AG04449 (cell line): ENCODE results near the gene CRIP3.

Experiments used
- CTCF ChIA-PET: fragments of 350-600 bp; formaldehyde crosslinking; extraction: SDS; loops from one replicate; lab custom pipeline; 2021; ENCODE audit warnings: antibody characterized with exemption; lab: Yijun Ruan, JAX
- POLR2A ChIA-PET: fragments of 400-600, 350-600 bp; formaldehyde crosslinking; extraction: SDS; loops from one replicate; lab custom pipeline; 2020; ENCODE audit warnings: antibody characterized with exemption, inconsistent platforms; lab: Yijun Ruan, JAX
- DNase-seq: peaks from one replicate; pipeline ENCODE4 v3.0.0-alpha.2; 2010; ENCODE audit warnings: low read depth, low spot score
- H3K4me3 ChIP-seq: 2 replicates; pipeline ENCODE4 v1.5.1; 2011; ENCODE audit warnings: low read depth, mild to moderate bottlenecking, control low read depth, low read length
- TF ChIP-seq, protein P1 (sequence below): IDR thresholded peaks from one replicate; pipeline ENCODE4 v1.5.1; 2011; ENCODE audit warnings: mild to moderate bottlenecking, moderate library complexity, low read length, control low read depth, inconsistent platforms; ENCODE audit not compliant: insufficient read depth; ENCODE audit errors: missing control alignments

Gene CRIP3

DNA sequence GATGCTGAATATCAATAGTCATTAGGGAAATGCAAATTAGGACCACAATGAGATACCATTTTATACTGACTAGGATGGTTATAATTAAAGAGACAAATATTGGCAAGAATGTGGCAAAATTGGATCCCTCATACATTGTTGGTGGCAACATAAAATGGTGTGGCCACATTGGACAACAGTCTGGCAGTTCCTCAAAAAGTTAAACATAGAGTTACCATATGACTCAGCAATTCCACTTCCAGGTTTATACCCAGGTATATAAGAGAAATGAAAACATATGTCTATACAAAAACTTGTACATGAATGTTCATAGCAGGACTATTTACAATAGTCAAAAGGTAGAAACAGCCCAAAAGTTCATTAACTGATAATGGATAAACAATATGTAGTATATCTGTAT, 2.0 kb upstream of the CRIP3 start:
- no peak for DNase-seq

DNA sequence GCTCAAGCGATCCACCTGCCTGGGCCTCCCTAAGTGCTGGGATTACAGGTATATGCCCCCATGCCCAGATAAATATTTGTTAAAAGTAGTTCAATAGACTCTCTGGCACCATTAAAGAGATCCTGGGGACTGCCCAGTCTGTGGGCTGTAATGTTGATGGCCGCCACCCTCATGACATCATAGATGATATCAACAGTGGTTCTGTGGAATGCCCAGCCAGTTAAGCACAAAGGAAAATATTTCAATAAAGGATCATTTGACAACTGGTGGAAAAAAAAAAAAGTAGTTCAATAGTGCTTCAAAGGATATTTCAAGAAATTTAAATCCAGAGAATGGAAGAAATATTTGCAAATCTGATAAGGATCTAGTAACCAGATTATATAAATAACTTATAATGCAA, 1.5 kb upstream of the CRIP3 start:
- H3K4me3 ChIP-seq = no peak overlapping the region
- ChIA-PET POLR2A (no interaction called here), CTCF (interaction anchor here (1.2 to 1.3 kb wide), 2 partner anchors 24 to 49 kb away, joined by 3 to 4 read pairs; no protein-coding TSS in a partner anchor)
- TF ChIP-seq, protein P1, sequence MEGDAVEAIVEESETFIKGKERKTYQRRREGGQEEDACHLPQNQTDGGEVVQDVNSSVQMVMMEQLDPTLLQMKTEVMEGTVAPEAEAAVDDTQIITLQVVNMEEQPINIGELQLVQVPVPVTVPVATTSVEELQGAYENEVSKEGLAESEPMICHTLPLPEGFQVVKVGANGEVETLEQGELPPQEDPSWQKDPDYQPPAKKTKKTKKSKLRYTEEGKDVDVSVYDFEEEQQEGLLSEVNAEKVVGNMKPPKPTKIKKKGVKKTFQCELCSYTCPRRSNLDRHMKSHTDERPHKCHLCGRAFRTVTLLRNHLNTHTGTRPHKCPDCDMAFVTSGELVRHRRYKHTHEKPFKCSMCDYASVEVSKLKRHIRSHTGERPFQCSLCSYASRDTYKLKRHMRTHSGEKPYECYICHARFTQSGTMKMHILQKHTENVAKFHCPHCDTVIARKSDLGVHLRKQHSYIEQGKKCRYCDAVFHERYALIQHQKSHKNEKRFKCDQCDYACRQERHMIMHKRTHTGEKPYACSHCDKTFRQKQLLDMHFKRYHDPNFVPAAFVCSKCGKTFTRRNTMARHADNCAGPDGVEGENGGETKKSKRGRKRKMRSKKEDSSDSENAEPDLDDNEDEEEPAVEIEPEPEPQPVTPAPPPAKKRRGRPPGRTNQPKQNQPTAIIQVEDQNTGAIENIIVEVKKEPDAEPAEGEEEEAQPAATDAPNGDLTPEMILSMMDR = no peak
- DNase-seq = no peak

More for the DNA sequence above, 2.0 kb upstream of the CRIP3 start:
- CTCF ChIA-PET = no interaction called here
- TF ChIP-seq, protein P1 = no peak
- H3K4me3 ChIP-seq = no peak overlapping the region
- POLR2A ChIA-PET = no interaction called here

DNA sequence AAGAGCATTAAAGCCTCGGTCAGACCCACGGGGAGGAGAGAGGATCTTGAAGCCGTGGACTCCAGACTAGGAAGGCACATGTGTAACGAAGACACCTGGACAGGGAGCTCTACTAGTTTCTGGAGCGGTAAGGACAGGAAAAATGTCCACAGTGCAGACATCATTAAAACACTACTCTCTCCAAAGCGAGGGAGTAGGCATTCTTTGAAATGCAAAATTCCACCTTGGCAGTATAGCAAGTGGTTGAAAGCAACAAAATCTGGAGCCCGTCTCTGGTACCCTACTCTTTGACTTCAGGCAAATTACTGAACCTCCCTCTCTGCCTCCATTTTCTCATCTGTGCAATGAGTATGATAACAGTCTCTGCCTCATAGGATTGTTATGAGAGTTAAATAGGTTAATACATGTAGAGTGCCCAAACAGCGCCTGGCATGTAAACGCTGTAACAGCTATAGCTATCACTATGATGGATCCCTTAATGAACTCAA, 408 bp upstream of the CRIP3 start:
- TF ChIP-seq, protein P1 = no peak
- ChIA-PET POLR2A (interaction anchor here (0.6 kb wide), 1 partner anchor 959 kb away, joined by 4 read pairs; no protein-coding TSS in a partner anchor), CTCF (interaction anchor here (0.7 to 1.3 kb wide), 5 partner anchors 11 to 48 kb away, joined by 3 to 7 read pairs (median 3); partner anchors contain the start of gene SLC22A7)
- peak overlapping the region; percentile 49 for H3K4me3 ChIP-seq
- DNase-seq = no peak

DNA sequence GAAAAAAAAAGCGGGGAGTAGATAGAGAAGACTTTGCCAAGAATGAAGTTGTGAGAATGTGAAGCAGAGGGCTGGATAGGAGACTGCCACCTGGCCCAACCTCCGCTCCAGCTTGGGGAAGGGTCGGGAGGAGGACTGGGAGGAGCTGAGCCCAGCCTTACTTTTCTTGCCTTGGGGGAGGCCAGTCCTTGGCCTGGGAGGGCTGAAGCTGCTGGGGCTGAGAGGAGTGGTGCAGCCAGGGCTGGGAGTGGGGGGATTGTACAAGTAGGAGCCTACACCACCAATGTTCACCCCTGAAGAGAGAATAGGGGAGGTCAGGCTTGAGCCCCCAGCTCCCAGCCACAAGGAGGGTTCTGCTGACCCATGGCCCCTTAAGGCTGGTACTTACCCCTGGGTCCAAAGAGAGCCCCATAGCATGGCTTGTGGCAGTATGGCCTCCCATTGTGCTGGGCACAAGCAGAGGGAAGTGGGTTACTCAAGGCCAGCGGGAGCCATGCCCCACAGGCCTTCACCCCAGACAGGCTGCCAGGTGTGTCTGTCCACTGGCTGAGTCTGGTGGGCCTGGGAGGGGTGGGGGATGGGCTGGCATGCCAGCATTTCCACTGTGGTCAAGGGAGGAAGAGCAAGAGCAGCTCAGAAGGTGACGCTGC, 1.1 kb downstream of the CRIP3 start:
- H3K4me3 ChIP-seq = no peak overlapping the region
- no peak for DNase-seq
- POLR2A ChIA-PET = no interaction called here
- TF ChIP-seq, protein P1 = no peak
- CTCF ChIA-PET = interaction anchor here (1.0 to 2.1 kb wide), 2 partner anchors 11 to 78 kb away, joined by 7 to 10 read pairs; partner anchors contain the start of gene DNPH1

DNA sequence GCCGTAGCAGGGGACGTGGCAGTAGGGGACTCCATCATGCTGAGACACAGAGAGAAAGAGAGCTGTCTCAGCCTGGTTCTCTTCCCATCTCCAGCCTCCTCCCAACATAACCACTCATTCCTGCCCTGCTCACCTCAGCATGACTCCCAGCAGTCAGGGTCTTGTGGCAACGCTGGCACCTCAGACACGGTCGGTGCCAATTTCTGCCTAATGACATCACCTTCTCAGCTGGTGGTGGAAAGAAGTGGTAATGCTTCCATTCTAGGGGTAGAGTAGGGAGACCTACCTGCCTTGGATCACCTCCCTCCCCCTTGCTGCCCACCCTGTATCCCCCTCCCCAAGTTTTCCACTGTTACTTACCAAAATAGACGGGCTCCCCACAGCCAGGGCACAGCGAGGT, 2.5 kb downstream of the CRIP3 start:
- TF ChIP-seq, protein P1 = no peak
- H3K4me3 ChIP-seq = no peak overlapping the region
- no peak for DNase-seq
- ChIA-PET POLR2A (no interaction called here), CTCF (interaction anchor here (0.9 to 1.6 kb wide), 2 partner anchors 10 to 28 kb away, joined by 3 to 5 read pairs; no protein-coding TSS in a partner anchor)

DNA sequence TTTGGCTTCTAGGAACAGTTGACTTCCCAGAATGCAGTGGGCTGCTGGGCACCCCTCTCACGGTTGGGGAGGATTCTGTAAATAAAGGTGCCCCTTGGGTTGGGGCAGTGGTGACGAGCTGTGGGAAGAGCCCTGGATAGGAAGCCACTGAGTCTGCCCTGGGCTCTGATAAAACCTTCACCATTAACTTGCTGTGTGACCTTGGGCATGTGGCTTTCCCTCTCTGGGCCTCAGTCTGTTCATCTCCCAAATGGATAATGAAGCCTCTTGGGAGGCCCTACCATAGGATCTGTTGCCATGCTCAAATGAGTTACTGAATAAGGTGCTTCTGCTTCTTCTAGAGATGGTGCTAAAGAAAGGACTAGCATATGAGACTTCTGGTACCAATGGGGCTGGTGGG, 3.7 kb downstream of the CRIP3 start:
- ChIA-PET CTCF (interaction anchor here (1.6 kb wide), 1 partner anchor 9 kb away, joined by 5 read pairs; no protein-coding TSS in a partner anchor), POLR2A (no interaction called here)
- no peak for DNase-seq
- H3K4me3 ChIP-seq = no peak overlapping the region
- TF ChIP-seq, protein P1 = no peak
